Activated gamma-delta T cell (primary cell): ENCODE data around the gene ST6GALNAC4.
A peak's percentile ranks its signal among the peaks of the same experiment; 100 is the strongest.
"Not testable (repeated sequence)": the region's sequence is repeated elsewhere in the genome, so short reads cannot be mapped to it uniquely, and the experiment has no call there.

ENCODE experiments used
- DNase-seq: peaks from one replicate; lab custom pipeline; 2025; lab: John Stamatoyannopoulos, UW

Gene ST6GALNAC4

DNA sequence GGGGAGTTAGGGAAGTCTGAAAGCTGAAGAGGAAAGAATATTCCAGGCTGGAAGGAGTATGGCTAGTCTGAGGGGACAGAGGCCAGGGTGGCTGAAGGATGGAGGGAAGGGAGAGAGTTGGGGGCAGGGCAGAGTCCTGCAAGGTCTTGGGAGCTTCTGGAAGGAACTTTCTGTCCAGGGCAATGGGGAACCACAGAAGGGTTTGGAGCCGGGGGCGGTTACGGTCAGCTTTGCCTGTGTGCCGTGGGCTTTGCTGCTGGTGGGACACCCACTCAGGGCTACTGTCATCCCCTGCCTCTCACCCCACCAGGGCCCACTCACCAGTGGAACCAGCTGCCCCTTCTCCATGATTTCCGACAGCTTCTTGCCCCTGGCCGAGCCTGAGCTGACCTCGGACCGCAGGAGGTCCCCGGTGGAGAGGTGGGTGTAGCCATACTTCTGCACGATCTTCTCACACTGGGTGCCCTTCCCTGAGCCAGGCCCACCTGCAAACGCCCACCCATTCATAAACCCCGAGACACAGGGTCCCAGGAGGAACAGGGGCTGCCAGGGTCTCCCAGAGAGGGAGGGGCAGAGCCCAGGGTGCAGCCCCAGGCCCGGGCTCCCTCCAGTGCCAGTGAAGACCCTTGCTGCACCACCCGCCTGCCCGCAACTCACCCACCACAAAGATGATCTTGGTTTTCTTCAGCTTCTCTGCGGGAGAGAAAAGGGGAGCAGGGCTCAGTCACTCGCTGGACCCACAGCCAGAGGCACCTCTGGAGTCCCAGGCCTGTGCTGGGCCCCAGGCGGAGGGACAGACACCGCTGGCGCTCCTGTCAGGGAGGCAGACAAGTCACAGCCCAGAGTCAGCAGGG lies 44.2 kb downstream of the ST6GALNAC4 start:
- no peak for DNase-seq

- DNase-seq, result no peak
Observed at GRCh38 chr9:127871531-127871930, 45.3 kb downstream of the ST6GALNAC4 start.

DNA sequence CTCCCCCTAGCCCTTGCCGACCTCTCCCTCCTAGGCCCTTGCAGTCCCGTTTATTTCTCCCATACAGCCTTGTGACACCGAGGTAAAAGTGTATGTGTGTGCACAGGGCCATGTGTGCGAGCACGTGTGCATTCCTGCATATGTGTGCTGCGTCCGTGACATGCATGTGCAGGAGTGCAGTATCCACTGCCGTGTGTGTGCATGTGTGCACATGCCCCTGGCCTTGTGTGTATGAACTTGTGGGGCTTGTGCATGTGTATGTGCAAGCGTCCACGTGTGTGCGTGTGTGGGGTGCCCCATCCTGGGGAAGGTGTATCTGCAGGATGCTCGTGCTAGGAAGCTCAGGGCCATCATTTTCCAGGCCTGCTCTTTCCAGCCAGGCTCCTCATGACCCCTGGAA lies 46.0 kb downstream of the ST6GALNAC4 start:
- no peak for DNase-seq

- DNase-seq, result not testable (repeated sequence)
Observed at GRCh38 chr9:127870153-127870491, 46.7 kb downstream of the ST6GALNAC4 start.

DNA sequence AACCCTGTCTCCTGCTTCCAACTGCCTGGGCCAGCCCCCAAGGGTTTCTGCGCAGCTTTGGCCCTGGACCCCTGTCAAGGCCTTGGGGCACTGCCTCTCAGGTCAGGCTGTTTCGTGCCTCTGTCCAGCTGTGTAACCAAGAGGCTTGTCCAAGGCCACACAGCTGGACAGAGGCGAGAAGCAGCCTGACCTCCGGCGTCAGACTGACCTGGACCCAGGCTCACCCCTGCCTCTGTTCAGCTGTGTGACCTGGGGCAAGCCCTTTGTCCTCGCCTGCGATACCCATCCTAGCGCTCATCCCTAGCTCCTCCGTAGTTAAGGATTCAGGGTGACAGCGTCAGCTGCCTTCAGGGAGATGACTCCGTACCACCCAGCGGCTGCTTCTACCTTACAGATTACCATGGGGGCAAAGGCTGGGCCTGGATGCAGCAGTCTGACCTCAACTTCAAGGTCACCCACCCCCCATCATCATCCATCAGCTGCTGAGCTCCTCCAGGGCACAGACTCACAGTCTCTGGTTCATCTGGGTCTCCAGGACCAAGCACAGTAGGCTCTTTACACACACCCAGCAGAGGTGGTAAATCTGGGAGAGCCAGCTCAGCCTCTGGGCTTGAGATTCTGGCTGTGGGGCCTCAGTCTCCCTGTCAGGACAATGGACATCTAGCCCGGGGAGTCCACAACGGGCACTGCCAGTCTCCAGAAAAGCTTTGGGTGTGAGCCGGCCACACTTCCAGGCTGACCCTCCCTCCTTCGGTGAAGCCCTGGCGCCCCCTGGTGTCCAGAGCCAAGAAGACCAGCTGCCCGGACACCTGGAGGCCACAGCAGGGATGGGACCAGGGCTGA lies 47.3 kb downstream of the ST6GALNAC4 start:
- DNase-seq, result peak; percentile 35

- DNase-seq, result no peak
Observed at GRCh38 chr9:127868278-127868902, 48.5 kb downstream of the ST6GALNAC4 start.

GRCh38 chr9:127867356-127868277 lies 49.2 kb downstream of the ST6GALNAC4 start:
- no peak for DNase-seq

DNA sequence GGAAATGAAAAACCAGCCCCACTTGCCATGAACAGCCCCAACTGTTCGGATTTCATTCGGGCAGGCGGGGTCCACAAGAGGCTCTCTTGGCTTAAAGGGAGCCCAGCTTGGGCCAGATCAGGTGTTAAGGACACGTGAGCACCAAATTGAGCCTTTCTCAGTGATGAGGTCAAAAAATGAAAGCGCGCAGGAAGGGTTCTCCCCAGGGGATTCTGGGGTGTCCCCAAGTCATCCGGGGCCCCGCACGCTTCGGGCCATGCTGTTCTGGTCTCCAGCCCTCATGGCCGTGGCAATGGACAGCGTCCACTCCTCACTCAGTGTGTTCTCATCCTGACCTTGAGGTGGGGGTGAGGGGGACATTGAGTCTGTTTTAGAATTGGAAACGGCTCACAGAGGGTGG lies 50.3 kb downstream of the ST6GALNAC4 start:
- no peak for DNase-seq

GRCh38 chr9:127865645-127866464 lies 51.0 kb downstream of the ST6GALNAC4 start:
- no peak for DNase-seq

GRCh38 chr9:127863191-127863621 lies 53.6 kb downstream of the ST6GALNAC4 start:
- DNase-seq, result no peak

GRCh38 chr9:127862075-127863011 lies 54.5 kb downstream of the ST6GALNAC4 start:
- peak; percentile 49 for DNase-seq

DNA sequence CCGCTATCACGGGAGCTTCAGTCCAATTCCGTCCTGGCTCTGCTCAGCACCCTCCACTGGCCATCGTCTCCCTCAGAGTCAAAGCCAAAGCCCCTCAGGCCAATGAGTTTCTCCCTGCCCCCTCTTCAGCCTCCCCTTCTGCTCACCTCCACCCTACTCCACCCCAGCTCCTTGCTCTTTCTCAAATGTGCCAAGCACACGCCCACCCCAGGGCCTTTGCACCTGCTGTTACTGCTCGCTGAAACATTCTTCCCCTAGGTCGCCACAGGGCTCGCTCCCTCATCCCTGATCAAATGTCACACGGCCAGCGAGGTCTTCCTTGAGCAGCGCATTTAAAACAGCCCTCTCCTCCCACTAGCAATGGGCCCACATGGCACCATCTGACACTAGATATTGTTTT lies 56.1 kb downstream of the ST6GALNAC4 start:
- no peak for DNase-seq

- DNase-seq, result no peak
Observed at GRCh38 chr9:127860260-127860659, 56.6 kb downstream of the ST6GALNAC4 start.

DNA sequence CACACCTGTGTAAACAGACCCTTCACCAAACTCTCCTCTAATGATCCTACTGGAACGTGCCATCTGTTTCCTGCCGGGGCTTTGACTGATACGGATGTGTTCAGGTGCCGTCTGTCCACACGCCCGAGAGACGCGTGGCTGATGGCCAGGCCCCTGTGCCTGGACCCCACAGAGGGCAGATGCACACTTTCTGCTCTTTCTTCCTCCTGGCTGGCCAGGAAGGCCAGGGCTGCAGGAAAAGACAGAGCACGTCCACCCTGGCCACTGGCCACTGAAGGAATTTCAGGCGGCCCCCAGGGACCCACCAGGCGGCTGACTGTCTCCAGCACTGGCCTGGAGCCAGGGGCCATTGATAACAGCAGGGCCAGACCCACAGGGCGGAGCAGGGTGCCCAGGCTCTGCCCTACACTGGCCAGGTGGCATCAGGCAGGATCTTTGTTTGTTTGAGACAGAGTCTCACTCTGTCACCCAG lies 58.8 kb downstream of the ST6GALNAC4 start:
- DNase-seq, result no peak
